Panc1 (cell line): ENCODE results near the gene FHIT. TPM values are rescaled to one million over a fixed set of nuclear protein-coding genes. Genes with fewer than 3 reads are reported as not detected.
"Not testable (repeated sequence)": the region's sequence is repeated elsewhere in the genome, so short reads cannot be mapped to it uniquely, and the experiment has no call there.

Source experiments
- ATAC-seq: fragments of 200-7000 bp; cut with Tn5 transposase; 2 replicates; pipeline ENCODE4 v1.9.1; 2020; ENCODE audit warnings: mild to moderate bottlenecking, moderate library complexity
- BruUV-seq: library from RNA; stranded (reverse); fragments of 400-500 nt; replicated peaks from 2 replicates; lab custom pipeline; 2021; lab: Mats Ljungman, UMichigan
- CTCF ChIA-PET: fragments of 300-600 bp; sonication (Branson Sonifier 250); formaldehyde crosslinking; loops from one replicate; lab custom pipeline; 2022; ENCODE audit warnings: antibody characterized with exemption; lab: Charles Lee
- POLR2A ChIA-PET: fragments of 300-600 bp; sonication (Branson Sonifier 250); formaldehyde crosslinking; loops from one replicate; lab custom pipeline; 2022; ENCODE audit warnings: antibody characterized with exemption; lab: Charles Lee
- DNase-seq: peaks from one replicate; pipeline ENCODE4 v3.0.0-alpha.2; 2010; ENCODE audit warnings: low read depth, low spot score
- H3K27ac ChIP-seq: 2 replicates; pipeline ENCODE4 v1.5.1; 2011; ENCODE audit warnings: mild to moderate bottlenecking, low read length, inconsistent platforms
- H3K27me3 ChIP-seq: fragments of 200-500 bp; sonication (Bioruptor generic); 2 replicates; pipeline ENCODE4 v1.6.0; 2014; ENCODE audit warnings: low read length, inconsistent platforms; ENCODE audit not compliant: control insufficient read depth, insufficient read depth
- H3K36me3 ChIP-seq: fragments of 200-500 bp; sonication (Bioruptor generic); 2 replicates; pipeline ENCODE4 v1.5.1; 2014; ENCODE audit warnings: inconsistent platforms, mild to moderate bottlenecking, low read length, moderate library complexity; ENCODE audit not compliant: control insufficient read depth, insufficient read depth
- H3K4me1 ChIP-seq: 2 replicates; pipeline ENCODE4 v1.5.1; 2011; ENCODE audit warnings: inconsistent platforms, mild to moderate bottlenecking, low read length, moderate library complexity; ENCODE audit not compliant: control insufficient read depth, insufficient read depth
- H3K4me3 ChIP-seq, 2 experiments: 2 replicates each; pipeline ENCODE4 v1.5.1; 2011 to 2012; ENCODE audit warnings: low read depth in 2 of 2, low read length in 2 of 2, mild to moderate bottlenecking in 2 of 2, inconsistent platforms in 1 of 2, moderate library complexity in 1 of 2
- H3K9me3 ChIP-seq: fragments of 200-500 bp; sonication (Bioruptor generic); 2 replicates; pipeline ENCODE4 v1.5.1; 2014; ENCODE audit warnings: low read depth, mild to moderate bottlenecking, inconsistent platforms, low read length, moderate library complexity; ENCODE audit not compliant: control insufficient read depth, insufficient read depth
- POLR2AphosphoS5 ChIP-seq: IDR thresholded peaks from 2 replicates; pipeline ENCODE4 v1.6.1; 2012; ENCODE audit warnings: mild to moderate bottlenecking, low read depth, low read length, moderate library complexity
- REST ChIP-seq, 2 experiments: IDR thresholded peaks; 2 replicates each; pipeline ENCODE4 v1.6.1; 2011 to 2012; ENCODE audit warnings: low read depth in 2 of 2, control low read depth in 1 of 2, low read length in 1 of 2, mild to moderate bottlenecking in 1 of 2, moderate library complexity in 1 of 2; ENCODE audit not compliant: insufficient read depth in 1 of 2
- SIN3A ChIP-seq: IDR thresholded peaks from 2 replicates; pipeline ENCODE4 v1.6.1; 2012; ENCODE audit warnings: low read depth, mild to moderate bottlenecking, low read length, moderate library complexity, borderline replicate concordance; ENCODE audit not compliant: insufficient read depth
- TCF7L2 ChIP-seq: IDR thresholded peaks from 2 replicates; pipeline ENCODE4 v1.6.1; 2011; ENCODE audit warnings: mild to moderate bottlenecking, low read depth, low read length, inconsistent platforms
- in situ Hi-C: cut with HindIII; loops from 2 replicates; pipeline ENCODE4 v1.10.0; 2016; ENCODE audit warnings: low sequenced_read_pairs, low pct_unique_long_range_greater_than_20kb
- intact Hi-C: fragments of 100-400 bp; cut with micrococcal nuclease; formaldehyde crosslinking; loops from one replicate; pipeline ENCODE4 v1.10.0; 2022; ENCODE audit not compliant: unreplicated experiment
- total RNA-seq: library from RNA; stranded (reverse); gene quantifications from one replicate; pipeline ENCODE4 v1.2.1, GENCODE V29; 2021; ENCODE audit not compliant: unreplicated experiment
- TF ChIP-seq, protein P1 (sequence below): fragments of 450-650 bp; IDR thresholded peaks from 2 replicates; pipeline ENCODE4 v1.5.1; 2017; ENCODE audit warnings: mild to moderate bottlenecking

Gene FHIT
- total RNA-seq, 1 experiment from 2014 or later = 2.2 TPM

DNA sequence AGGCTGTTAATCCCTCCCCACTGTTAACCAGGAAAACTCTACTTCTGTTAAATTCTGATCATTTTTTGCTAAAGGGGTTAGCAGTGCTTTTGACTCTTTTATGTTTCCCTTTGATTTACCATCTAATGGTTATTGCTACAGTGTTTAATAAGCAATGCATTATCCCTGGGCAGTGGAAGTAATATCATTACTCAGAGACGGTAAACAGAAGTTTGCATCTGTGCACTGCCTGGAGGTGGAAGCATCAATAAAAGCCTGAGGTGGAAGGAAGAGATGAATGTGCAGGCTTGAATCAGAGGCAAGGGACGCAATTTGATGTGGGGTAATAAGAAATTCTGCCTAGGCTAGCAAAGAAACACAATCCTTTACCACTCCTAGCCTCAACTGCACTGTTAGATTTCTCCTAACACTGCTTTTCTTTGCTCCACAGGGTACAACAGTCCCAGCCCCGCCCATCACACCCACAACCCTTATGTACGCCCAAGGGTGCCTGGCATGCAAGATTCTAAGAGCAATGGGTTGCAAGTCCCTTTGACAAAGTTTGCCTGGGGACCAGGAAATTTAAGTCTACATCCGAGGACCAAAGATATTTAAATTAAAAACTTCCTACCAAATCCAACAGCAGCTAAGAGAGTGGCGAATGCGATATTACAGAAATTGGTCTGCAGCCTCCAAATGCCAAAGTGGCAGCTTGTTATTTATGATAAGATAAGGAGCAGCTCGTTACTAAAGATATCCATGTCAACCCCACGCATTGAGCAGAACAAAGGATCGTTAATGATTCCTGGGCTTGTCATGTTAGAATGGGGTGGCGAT, 261.4 kb downstream of the FHIT start:
- no peaks in the 10 kb centered on the region for H3K4me1 ChIP-seq
- ChIA-PET CTCF (interaction anchor here (0.6 kb wide), 1 partner anchor 485 kb away, joined by 3 read pairs; no protein-coding TSS in a partner anchor), POLR2A (no interaction called here)
- in situ Hi-C loops (no loop called here), intact Hi-C loops (no loop called here)
- H3K27me3 ChIP-seq = no peaks in the 10 kb centered on the region
- no peak overlapping the region for H3K27ac ChIP-seq
- DNase-seq (no peak), ATAC-seq (no peak)
- H3K4me3 ChIP-seq = no peak overlapping the region
- H3K36me3 ChIP-seq = no peaks in the 10 kb centered on the region
- no peaks in the 10 kb centered on the region for H3K9me3 ChIP-seq
- BruUV-seq = no TSS peak
- TF ChIP-seq REST (IDR thresholded peaks at IDR 0.05; ENCODE audit: insufficient read depth in 1 of 2, low read depth in 2 of 2, low read length in 1 of 2) (no peak), POLR2AphosphoS5 (no peak), SIN3A (no peak), TCF7L2 (no peak)
- TF ChIP-seq, protein P1, sequence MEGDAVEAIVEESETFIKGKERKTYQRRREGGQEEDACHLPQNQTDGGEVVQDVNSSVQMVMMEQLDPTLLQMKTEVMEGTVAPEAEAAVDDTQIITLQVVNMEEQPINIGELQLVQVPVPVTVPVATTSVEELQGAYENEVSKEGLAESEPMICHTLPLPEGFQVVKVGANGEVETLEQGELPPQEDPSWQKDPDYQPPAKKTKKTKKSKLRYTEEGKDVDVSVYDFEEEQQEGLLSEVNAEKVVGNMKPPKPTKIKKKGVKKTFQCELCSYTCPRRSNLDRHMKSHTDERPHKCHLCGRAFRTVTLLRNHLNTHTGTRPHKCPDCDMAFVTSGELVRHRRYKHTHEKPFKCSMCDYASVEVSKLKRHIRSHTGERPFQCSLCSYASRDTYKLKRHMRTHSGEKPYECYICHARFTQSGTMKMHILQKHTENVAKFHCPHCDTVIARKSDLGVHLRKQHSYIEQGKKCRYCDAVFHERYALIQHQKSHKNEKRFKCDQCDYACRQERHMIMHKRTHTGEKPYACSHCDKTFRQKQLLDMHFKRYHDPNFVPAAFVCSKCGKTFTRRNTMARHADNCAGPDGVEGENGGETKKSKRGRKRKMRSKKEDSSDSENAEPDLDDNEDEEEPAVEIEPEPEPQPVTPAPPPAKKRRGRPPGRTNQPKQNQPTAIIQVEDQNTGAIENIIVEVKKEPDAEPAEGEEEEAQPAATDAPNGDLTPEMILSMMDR = no peak

DNA sequence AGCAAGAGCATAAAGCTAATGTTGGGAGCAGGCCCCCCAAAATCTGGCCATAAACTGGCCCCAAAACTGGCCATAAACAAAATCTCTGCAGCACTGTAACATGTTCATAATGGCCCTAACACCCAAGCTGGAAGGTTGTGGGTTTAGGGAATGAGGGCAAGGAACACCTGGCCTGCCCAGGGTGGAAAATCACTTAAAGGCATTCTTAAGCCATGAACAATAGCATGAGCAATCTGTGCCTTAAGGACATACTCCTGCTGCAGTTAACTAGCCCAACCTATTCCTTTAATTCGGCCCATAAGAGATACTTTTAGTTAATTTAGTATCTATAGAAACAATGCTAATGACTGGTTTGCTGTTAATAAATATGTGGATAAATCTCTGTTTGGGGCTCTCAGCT, 264.1 kb downstream of the FHIT start:
- DNase-seq, intact Hi-C loops, H3K4me3 ChIP-seq, H3K27me3 ChIP-seq, BruUV-seq, H3K27ac ChIP-seq, H3K4me1 ChIP-seq, in situ Hi-C loops, POLR2A ChIA-PET, H3K9me3 ChIP-seq, ATAC-seq, H3K36me3 ChIP-seq, CTCF ChIA-PET: not testable (repeated sequence)

DNA sequence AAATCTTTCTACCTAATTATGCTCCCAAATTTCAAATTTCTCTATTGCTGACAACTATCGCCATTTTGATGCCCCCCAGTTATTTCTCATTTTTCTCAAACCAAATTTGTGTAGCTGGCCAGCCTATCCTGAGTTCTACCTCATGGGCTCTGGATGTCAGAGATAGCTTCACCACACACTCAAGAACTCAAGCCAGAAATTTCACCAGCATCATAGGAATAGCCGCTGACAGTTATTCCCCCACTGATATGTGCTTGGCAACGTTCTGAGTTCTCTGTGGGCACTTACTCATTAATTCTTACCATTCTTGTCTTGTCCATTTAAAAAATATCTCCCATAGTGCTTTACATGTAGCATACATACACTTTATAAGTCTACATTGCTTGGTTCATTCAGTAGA, 264.7 kb downstream of the FHIT start:
- H3K27ac ChIP-seq = no peak overlapping the region
- H3K9me3 ChIP-seq = no peaks in the 10 kb centered on the region
- DNase-seq (no peak), ATAC-seq (no peak)
- H3K36me3 ChIP-seq = no peaks in the 10 kb centered on the region
- ChIA-PET CTCF (no interaction called here), POLR2A (no interaction called here)
- H3K27me3 ChIP-seq = no peaks in the 10 kb centered on the region
- no peak overlapping the region for H3K4me3 ChIP-seq
- TF ChIP-seq REST (IDR thresholded peaks at IDR 0.05; ENCODE audit: insufficient read depth in 1 of 2, low read depth in 2 of 2, low read length in 1 of 2) = no peak
- no peak for TF ChIP-seq SIN3A
- no peak for TF ChIP-seq TCF7L2
- TF ChIP-seq POLR2AphosphoS5 = no peak
- TF ChIP-seq, protein P1 = no peak
- no TSS peak for BruUV-seq
- in situ Hi-C loops = no loop called here
- intact Hi-C loops = no loop called here
- H3K4me1 ChIP-seq = no peaks in the 10 kb centered on the region
